Astrocyte of the spinal cord (primary cell): ENCODE measurements around the gene GALNTL6.

ENCODE experiments used
- DNase-seq: peaks from one replicate; pipeline ENCODE4 v3.0.0; 2011; ENCODE audit warnings: low read depth, low spot score
- H3K4me3 ChIP-seq: 2 replicates; pipeline ENCODE4 v1.5.1; 2011; ENCODE audit warnings: low read depth, mild to moderate bottlenecking, low read length, moderate library complexity
- CTCF ChIP-seq: IDR thresholded peaks from 2 replicates; pipeline ENCODE4 v1.5.1; 2012; ENCODE audit warnings: low read depth, mild to moderate bottlenecking, low read length, inconsistent platforms
- in situ Hi-C: cut with HindIII; loops from 2 replicates; pipeline ENCODE4 v1.10.0; 2017; ENCODE audit warnings: low sequenced_read_pairs

The GALNTL6 gene

GRCh38 chr4:171794528-171794927, 18.7 kb upstream of the GALNTL6 start:
- H3K4me3 ChIP-seq, result no peak overlapping the region
- in situ Hi-C loops, result no loop called here
- no peak for TF ChIP-seq CTCF
- no peak for DNase-seq

- in situ Hi-C loops, result no loop called here
- no peak overlapping the region for H3K4me3 ChIP-seq
- no peak for DNase-seq
- TF ChIP-seq CTCF, result no peak
Measured at GRCh38 chr4:171809854-171810253, 3.4 kb upstream of the GALNTL6 start.

GRCh38 chr4:171812333-171812664, 905 bp upstream of the GALNTL6 start:
- in situ Hi-C loops, result no loop called here
- H3K4me3 ChIP-seq, result peak overlapping the region; percentile 46
- no peak for DNase-seq
- TF ChIP-seq CTCF, result no peak

- TF ChIP-seq CTCF, result no peak
- peak; percentile 10 for DNase-seq
- H3K4me3 ChIP-seq, result peak overlapping the region; percentile 46
- in situ Hi-C loops, result no loop called here
Measured at GRCh38 chr4:171813526-171814250, 484 bp downstream of the GALNTL6 start.

- in situ Hi-C loops, result no loop called here
- DNase-seq, result no peak
- H3K4me3 ChIP-seq, result no peak overlapping the region
- no peak for TF ChIP-seq CTCF
Measured at GRCh38 chr4:171814545-171814944, 1.3 kb downstream of the GALNTL6 start.

GRCh38 chr4:171817026-171817425, 3.8 kb downstream of the GALNTL6 start:
- no peak overlapping the region for H3K4me3 ChIP-seq
- DNase-seq, result no peak
- TF ChIP-seq CTCF, result no peak
- in situ Hi-C loops, result no loop called here

- in situ Hi-C loops, result no loop called here
- no peak for DNase-seq
- H3K4me3 ChIP-seq, result no peak overlapping the region
- TF ChIP-seq CTCF, result no peak
Measured at GRCh38 chr4:171834640-171835039, 21.4 kb downstream of the GALNTL6 start.
